Stimulated activated CD4-positive, alpha-beta T cell treated with anti-CD3 and anti-CD28 coated beads, Interleukin-12 subunit alpha, Interleukin-12 subunit beta, amount 100 ng/mL, for 4 hours (primary cell): Measurements from ENCODE around the gene TMEM151B.

Source experiments
- DNase-seq: peaks from one replicate; pipeline ENCODE4 v3.0.0-alpha.2; 2020

TMEM151B gene

DNA sequence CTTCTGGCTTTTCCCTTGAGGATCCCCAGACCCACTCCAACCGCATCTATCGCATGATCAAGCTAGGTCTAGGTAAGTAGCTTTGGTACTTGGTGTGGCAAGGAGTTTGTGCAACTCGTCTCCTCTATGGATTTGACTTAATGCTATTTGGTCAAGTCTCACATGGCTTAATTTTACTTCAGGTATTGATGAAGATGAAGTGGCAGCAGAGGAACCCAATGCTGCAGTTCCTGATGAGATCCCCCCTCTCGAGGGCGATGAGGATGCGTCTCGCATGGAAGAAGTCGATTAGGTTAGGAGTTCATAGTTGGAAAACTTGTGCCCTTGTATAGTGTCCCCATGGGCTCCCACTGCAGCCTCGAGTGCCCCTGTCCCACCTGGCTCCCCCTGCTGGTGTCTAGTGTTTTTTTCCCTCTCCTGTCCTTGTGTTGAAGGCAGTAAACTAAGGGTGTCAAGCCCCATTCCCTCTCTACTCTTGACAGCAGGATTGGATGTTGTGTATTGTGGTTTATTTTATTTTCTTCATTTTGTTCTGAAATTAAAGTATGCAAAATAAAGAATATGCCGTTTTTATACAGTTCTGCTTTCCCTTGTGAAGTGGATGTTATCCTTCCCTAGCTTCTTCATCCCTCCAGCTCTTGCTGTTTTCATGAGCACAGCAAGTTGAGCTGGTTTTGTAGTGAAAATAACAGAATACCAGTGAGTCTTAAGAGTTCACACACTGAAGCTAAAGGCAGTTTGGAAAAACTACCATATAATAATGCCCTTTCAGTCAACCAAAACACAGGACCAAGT lies 16.7 kb upstream of the TMEM151B start:
- DNase-seq = peak; percentile 38

DNA sequence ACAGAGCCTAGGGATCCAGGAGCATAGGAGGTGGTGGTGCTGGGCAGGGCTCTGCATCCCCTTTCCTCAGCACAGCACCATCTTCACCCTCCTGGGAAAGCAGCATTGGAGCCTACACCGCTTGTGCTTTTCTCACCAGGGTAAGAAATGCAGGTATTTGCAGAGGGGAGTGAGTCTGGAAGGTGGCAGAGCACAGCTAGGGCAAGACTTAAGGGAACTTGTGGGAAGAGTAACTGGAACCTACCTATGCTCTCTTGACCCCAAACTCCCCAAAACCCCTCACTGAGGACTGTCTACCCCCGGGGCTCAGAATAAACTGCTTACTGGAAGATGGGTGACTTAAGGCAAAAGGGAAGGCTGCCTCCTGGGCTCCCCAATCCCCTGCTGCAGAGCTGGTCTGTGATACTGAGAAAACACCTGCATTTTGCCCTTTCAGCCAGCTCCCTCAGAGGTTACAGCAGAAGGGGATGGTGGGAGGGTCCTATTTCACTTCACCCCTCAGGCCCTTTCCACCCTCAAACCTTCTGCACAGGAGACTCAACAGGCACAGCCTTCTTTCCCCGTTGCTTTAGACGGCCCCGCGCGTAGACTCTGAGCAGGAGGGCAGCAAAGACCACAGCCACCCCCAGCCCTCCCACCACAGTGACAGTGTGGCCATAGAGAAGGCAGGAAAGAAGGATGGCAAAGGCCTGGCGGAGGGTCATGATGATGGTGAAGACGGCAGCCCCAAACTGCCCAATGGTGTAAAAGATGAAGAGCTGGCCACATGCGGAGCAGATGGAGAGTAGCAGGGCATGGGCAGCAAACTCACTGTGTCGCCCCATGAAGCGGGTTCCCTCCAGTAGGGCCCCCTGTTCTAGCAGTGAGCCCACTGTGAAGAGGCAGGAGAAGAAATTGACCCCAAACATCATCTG lies 15.8 kb upstream of the TMEM151B start:
- DNase-seq = peak; percentile 39

DNA sequence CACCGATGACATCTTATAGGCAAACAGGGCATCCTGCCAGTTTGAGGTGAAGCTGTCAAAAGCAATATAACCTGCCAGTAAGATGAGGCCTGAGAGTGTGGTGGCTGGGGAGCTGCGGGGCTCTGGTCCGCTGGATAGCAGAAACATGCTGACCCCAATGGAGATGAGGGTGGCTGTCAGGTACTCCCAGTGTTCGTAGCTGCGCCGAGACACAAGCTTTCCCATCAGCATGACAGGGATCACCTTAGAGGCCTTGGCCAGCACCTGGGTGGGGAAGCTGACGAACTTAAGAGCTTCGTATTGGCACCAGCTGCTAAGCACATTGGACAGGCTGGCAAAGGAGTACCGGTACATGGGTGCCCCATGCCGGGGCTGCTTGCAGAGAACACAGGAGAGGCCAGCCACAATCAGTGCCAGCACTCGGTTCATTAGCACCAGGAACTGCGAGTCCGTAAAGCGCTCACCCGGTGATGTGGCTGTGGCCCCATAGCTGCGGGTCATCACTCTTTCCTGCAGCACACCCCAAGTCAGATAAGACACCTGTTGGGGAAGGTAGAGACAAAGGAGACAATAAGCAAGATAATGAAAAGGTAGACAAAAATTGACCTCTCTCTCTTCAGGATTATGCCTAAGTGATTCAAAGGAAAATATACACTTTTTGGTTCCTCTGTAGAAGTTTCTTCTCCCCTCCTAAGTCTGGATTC lies 15.0 kb upstream of the TMEM151B start:
- DNase-seq = peak; percentile 45

DNA sequence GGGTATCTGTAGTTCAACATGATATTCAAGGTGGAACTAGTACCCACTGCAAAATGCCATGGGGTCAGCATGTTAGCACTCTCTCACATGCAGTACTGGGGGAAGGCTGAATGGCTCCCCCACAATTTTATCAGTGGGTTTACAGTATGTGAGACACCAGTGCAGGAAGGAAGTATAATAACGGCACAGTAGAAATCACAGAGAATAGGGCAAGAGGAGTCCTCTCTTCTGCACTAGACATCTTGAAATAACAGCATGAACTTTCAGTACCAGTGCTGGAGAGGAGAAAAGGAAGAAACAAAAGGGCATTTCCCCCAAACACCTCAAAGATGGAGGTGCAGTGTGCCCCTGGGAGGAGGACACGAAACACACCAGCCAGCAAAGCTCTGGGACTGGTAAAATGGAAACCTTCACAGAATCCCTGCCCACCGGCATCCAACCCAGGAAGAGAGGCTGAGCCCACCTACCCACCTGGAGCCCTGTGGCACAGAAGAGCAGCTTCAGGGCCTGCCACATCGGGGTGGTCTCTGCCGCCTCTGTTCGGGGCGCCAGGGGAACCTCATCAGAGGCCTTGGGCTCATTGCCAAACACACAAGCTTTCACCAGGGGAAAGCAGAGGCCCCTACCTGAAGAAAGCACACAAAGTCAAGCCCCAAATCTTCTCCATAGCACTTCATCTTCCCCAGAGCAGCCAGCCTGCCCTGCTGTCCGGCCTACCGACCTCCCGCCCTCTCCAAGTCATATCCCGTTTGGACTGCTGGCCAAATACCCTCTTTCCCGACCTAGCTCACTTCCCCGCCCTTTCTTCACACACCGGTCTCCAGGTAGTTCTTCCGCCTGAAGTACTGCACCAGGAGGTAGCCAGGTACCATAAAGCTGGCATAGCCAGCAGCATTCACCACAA lies 14.1 kb upstream of the TMEM151B start:
- no peak for DNase-seq

DNA sequence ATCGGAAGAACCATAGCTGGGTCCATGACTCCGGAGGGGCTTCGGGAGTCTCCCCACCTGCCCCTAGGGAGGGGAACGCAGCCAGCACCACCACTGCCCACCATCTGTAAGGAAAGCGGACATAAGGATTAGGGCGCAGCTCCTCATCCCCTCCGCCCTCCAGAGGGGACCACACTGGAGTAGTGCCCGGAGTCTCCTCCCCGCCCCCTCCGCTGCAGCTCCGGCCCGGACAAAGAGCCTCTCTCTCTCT lies 13.6 kb upstream of the TMEM151B start:
- no peak for DNase-seq

DNA sequence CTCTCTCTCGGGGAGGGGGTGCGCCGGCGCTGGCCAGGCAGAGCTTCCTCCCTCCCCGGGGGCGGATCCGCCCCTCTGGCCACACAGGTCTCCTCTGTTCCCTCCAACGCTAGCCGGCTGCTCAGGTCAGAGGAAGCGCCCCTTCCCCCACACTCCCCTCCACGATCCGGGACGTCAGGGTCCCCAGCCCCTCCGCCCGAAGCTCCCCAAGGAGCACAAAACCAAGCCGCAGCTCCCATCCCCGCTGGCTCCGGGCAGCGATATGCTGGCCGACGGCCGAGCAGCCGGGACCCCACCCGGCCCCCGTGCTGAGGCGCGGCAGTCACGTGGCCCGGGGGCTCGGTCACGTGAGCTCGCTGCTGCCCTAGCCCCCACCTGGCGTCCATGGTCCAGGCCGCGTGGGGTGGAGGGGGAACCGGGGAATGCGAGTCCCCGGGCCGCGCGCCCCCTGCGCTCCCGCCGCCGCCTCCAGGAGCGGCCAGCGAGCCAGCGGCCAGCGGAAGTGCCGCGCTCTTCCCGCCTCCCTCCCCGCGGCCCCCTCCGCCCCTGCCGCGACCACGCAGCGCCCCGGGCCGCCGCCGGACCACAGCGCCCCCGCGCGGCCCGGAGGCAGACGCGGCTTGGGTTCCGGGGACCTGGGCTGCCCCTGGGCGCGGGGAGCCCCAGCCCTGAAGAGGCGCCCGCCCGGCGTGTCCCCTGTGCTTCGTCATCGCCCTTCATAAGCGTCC lies 13.1 kb upstream of the TMEM151B start, which contains the start of gene SLC35B2:
TSS of gene SLC35B2 (minus strand) at position 504 of the 728 bp plus-strand sequence. CDS start at position 386, 118 bp downstream.
- DNase-seq = peak; percentile 65

DNA sequence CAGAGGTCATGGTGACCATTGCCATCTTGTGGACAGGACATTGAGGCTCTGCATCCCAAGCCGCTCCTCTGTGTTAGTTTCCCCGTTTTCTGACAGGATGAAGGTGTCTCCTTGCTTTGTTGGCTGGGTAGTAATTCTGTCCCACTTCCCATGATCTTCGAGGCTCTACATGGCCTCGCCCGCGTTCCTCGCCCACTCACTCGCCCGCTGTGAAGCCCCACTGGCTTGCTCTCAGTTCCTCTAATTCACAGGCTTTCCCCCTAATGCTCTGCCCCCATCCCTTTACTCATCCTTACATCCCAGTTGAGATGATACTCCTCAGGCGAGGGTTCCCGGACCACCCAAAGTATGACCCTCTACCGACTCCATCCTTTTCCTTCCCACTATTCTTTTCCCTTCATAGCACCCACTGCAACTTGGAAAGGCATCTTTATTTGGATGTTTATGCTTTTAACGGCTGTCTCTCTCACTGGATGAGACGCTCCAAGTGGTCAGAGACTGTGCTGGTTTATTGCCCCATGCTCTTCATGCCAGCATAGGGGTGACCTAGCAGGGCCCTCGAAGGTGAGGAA lies 12.4 kb upstream of the TMEM151B start:
- DNase-seq = no peak

DNA sequence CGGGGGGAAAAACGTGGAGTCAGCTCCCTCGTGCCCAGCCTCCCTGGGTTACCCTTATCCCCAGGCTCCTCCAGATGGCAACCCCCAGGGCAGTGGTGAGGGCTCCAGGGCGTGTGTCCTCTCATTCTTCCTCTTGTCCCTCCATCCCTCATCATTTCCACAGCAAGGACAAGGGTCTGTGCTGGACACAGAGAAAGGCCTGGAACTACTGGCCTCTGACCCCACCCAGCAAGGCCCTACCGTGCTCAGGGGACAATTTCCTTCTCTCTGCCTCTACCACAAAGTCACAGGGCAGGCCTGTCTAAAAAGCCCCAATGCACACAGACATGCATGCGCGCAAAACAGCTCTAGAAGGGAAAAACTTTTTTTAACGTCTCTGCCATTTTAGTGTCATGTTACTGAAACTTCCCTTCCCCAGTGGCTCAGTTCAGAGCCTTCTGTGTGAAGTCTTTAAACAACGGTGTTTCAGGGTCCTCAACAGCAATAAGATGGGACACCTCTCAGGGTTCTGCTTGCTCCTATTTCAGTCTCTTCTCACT lies 11.9 kb upstream of the TMEM151B start:
- DNase-seq = no peak

DNA sequence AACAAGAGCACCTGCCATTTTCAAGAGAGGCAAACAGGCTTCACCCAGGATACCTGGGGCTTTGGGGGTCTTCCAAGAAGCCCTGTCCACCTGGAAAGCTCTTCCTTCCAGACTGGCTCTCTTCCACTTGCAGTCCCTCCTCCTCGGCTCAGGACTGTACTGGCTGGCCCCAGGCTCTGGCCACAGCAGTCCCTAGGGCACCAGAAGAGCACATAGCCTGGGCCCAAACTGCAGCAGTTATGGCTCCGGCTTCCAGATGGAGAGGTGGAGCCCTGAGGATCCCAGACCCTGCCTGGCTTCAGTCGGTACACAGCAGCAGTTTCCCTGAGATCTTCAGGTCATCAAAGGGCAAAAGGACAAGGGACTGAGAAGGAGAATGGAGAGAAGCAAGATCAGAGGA lies 11.3 kb upstream of the TMEM151B start:
- no peak for DNase-seq

DNA sequence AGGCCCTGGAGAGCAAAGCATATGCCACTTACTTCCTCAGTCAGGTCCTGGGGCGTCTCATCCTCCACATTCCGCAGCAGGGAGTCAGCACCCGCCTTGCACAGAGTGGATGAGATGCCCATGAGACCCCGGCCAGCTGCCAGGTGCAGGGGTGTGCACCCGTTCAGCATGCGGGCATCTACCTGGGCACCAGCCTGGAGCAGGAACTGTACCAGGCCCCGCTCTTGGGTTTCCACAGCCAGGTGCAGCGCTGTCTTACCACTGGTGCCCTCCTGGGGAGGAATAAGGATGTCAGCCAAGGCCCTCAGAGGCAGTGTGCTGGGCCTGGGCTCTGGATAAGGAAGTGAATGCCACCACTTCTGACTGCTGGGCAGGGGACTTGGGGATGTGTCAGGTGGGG lies 10.2 kb upstream of the TMEM151B start:
- DNase-seq = no peak

DNA sequence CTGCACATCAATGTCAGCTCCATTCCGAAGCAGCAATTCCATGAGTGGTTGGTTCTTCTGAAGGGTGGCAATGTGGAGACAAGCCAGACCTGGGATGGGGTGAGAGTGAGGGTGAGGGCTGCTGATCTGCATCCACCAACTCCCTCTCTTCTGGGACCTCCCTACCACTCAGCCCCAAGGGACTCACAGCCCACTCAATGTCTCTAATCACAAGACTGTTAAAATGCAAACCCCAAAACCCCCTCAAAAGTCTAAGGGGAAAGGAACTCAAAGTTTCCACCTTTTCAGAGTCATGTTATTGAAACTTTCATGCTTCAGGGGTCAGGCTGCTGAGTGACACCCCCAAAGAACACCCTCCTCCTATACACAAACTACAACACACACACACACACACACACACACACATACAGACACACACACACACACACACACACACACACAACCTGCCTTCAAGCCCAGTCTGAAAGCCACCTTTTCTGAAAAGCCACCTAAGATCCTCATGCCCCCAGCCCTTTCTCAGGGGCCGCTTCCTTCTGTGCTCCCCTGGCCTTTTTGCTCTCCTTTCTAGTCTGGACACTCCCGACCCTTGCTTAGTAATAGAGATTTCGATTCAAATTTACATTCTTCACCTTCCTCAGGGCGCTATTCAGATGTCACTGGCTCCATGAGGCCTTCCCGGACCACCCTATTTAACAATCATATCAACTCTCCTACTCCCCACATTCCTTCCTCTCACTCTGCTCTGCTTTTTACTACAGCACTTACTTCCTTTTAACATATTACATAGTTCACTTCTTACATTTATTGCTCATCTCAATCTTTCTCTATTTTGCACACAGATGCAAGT lies 9.6 kb upstream of the TMEM151B start:
- no peak for DNase-seq

DNA sequence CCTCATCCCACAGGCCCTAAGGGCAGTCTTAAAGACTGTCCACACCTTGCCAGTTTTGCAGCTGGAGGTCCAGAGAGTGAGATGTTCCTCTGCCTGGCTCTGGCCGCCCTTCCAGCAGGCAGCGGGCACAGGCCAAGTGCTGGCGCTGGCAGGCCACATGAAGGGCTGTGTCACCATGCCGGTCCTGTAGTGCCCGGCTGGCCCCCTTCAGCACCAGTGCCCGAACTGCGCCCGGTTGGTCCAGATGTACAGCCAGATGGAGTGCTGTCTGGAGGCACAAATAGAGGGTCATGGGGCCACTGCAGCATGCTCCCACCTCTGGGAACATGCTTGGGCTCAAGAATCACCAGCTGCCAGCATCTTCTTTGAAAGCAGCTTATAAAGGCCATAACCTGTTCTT lies 8.7 kb upstream of the TMEM151B start:
- no peak for DNase-seq

DNA sequence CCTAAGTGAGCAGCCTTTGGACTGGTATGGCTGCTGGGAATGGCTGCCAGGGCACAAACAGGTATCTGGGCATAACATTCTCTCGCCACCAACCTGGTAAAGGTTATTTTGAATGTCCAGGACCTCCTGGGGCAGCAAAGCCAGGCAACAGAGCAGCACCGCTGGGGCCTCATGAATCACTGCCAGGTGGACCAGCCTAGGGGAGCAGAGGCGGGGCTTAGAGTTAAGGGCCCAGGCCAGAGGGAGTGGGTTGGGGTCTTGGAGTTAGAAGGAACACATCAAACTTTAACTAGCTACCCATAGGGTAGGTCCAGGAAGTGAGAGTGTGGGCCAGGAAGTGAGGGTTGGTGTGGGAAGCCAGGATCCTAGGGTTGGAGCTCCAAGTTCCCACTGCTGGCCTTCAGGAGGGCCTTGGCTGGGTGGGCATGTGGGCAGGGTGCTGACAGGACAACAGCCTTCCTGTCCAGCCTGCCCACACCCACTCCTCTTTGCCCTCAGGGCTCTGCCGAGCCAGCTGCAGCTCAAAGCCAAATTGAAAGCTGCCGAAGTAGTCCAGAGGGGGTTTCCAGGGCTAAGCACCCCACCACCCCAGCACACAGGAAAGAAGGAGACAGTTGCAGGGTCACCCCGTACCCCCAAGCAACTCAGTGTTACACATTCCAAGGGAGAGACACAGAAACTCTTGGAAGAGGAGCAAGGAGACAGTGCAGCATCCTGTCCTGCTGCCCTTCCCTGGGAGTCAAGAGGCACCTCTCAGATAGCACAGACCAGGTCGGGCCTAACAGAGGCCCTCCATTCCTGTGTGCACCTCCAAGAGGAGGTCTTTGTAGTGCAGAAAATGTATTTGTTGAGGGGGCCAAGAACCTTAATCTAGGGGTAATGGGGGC lies 7.5 kb upstream of the TMEM151B start:
- DNase-seq = no peak

DNA sequence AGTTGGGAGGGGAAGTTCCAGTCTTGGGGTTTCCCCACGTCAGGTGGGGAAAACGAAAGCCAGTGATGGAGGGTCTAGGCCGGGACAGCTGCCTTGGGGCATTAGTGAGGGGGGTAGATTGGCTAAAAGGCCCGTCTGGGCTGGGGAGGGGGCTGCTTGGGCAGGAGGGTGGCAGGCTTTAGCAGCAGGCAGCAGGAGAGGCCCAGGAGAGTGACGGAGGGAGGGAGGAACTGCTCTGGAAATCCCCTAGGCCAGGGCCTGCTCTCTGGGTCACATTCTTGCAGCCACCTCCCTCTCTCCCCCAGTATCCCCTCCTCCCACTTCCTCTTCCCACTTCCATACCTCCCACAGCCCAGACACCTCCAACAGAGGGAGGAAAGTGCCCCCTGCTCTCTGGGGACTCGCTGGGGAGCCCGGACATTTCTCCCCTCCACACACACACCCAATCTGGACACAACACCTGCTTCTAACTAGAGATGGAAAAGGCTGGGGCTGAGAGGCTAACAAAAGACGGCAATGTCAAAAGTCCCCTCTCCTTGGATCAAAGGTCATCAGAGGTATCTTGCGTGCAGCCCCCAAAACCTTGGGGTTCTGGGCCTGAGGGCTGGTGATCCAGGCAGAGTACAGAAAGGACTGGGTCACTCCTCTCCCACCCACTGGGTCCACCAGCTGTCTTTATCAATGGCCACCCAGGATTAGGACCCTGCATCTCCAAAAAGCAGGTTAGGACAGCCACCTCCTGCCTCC lies 6.7 kb upstream of the TMEM151B start:
- DNase-seq = no peak

DNA sequence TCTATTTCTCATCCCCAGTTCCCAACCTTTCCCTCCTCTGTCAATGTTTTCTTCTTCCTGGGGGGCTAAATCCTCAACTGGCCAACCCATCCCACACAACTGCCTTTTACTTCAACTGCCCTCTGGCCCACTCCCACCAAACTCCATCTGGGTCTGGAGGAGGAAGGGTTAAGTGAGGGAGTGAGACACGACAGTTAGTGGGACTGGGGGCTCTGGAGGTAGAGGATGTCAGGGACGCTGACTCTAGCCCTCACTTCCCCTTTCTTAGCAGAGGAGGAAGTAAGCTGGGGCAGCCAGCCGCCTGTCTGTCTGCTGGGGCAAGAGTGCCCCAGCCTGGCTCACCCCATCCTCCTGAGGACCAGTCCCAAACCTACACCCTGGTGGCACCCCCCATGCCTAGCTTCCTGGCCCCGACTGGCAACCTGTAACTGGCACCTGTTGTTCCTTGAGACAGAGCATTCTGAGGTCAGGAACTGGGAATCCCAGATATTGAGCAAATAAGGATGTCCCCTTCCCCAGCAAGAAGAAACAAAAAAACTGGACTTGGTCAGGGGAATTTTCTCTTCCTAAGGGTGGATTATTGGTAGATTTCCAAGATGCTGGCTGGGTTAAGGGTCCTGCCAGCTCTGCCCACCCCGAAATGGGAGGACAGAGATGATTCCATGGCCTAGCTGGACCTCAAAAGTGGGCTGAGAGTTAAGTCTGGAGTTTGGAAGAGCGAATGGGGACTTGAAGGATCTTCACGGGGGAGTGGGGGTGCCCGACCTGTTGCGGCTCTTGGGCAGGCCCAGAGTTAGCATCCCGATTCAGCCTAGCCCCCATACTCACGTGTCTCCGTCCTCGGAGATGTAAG lies 5.9 kb upstream of the TMEM151B start:
- DNase-seq = no peak

DNA sequence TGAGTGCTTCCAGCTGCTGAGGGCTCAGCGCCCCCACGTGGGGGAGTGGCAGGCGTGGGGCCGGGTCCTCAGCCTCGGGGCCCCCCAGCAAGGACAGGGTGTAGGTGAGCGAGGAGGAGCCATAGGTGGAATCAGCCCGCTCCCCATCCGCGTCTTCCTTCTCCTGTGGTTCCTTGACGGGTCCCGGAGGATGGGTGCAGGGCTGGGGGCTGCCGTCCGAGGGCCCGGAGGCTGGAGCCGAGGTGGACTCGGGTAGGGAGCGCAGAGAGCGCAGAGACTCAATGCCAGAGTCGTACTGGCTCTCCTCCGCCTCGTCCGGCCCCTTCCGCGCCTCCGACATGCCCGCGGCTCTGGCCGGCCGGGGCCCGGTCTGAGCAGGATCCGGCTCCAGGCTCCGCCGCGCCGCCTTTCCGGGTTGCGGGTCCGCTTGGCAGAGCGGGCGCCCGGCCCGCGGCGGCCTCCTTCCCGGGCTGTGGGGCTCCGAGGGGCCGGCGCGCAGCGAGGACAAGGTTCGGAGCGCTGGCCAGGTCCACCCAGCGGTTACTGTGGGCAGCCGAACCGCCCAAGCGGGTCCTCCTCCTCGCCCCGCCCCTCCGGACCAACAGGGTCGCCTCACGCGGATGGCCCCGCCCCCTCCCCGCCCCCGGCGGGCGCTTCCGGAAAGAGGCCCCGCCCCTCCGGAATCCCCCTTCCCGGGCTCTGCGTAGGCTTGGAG lies 5.1 kb upstream of the TMEM151B start, which contains the start of gene NFKBIE:
TSS of gene NFKBIE (minus strand) at position 545 of the 715 bp plus-strand sequence. CDS start at position 340, 205 bp downstream.
- DNase-seq = peak; percentile 97
